HepG2 (cell line): Measurements from ENCODE around the gene INAFM2. TPM values are rescaled to one million over a fixed set of nuclear protein-coding genes. Genes with fewer than 3 reads are reported as not detected.

ENCODE experiments used
- ATAC-seq: fragments of 200-7000 bp; cut with Tn5 transposase; 3 replicates; pipeline ENCODE4 v1.9.1; 2020; ENCODE audit warnings: mild to moderate bottlenecking, moderate library complexity
- BruUV-seq: library from RNA; stranded (reverse); fragments of 400-500 nt; replicated peaks from 2 replicates; lab custom pipeline; 2021; lab: Mats Ljungman, UMichigan
- CTCF ChIA-PET: fragments of 300-600 bp; formaldehyde crosslinking; extraction: SDS; loops from one replicate; lab custom pipeline; 2021; ENCODE audit warnings: low total read pairs, inconsistent platforms, low intra/inter-chr PET ratio; lab: Yijun Ruan, JAX
- POLR2A ChIA-PET: fragments of 350-600 bp; sonication (Branson Sonifier 250); formaldehyde crosslinking; loops from one replicate; lab custom pipeline; 2020; ENCODE audit warnings: antibody characterized with exemption, inconsistent platforms; lab: Yijun Ruan, JAX
- DNase-seq: peaks from one replicate; pipeline ENCODE4 v3.0.0-alpha.2; 2015; ENCODE audit warnings: low spot score
- FAIRE-seq: peaks from 3 replicates; lab custom pipeline; 2011; peaks lifted over from hg19 to GRCh38; lab: Jason Lieb, UNC
- H2AFZ ChIP-seq: one replicate; pipeline ENCODE4 v1.6.1; 2011; ENCODE audit warnings: low read length, inconsistent platforms
- H3K27ac ChIP-seq: fragments of 300-600 bp; 3 replicates; pipeline ENCODE4 v1.8.0; 2011; ENCODE audit warnings: mixed run types, mild to moderate bottlenecking, mixed read lengths, low read length, inconsistent platforms; ENCODE audit not compliant: insufficient read depth; ENCODE audit errors: extremely low read length
- H3K27me3 ChIP-seq, 2 experiments: fragments of 200-600 bp in 1 of 2; 2 replicates in 1 of 2; 3 replicates in 1 of 2; pipeline versions ENCODE4 v1.6.0 to v1.8.0; 2011; ENCODE audit warnings: low read length in 2 of 2, mild to moderate bottlenecking in 2 of 2, moderate library complexity in 2 of 2, inconsistent platforms in 1 of 2; ENCODE audit not compliant: insufficient read depth in 2 of 2, control insufficient read depth in 1 of 2
- H3K36me3 ChIP-seq, 2 experiments: fragments of 200-600 bp in 1 of 2; replicated peaks in 1 of 2; 2 replicates in 1 of 2; 3 replicates in 1 of 2; pipeline versions ENCODE4 v1.5.1 to v1.8.0; 2011; ENCODE audit warnings: low read length in 2 of 2, inconsistent platforms in 1 of 2; ENCODE audit not compliant: insufficient read depth in 2 of 2, control insufficient read depth in 1 of 2
- H3K4me1 ChIP-seq: 2 replicates; pipeline ENCODE4 v1.5.1; 2012; ENCODE audit warnings: low read length, inconsistent platforms; ENCODE audit not compliant: insufficient read depth
- H3K4me2 ChIP-seq: 2 replicates; pipeline ENCODE4 v1.6.0; 2011; ENCODE audit warnings: low read depth, low read length, inconsistent platforms
- H3K4me3 ChIP-seq, 3 experiments: fragments of 200-600 bp in 1 of 3; sonication (generic), shearing (Covaris generic) in 1 of 3; replicated peaks in 1 of 3; 2 replicates each; pipeline ENCODE4 v1.5.1; 2011 to 2016; ENCODE audit warnings: low read length in 3 of 3, inconsistent platforms in 2 of 3, low read depth in 2 of 3, mild to moderate bottlenecking in 2 of 3, control low read depth in 1 of 3, mixed read lengths in 1 of 3; ENCODE audit not compliant: insufficient read depth in 1 of 3
- H3K79me2 ChIP-seq: one replicate; pipeline ENCODE4 v1.6.1; 2011; ENCODE audit warnings: low read length, inconsistent platforms; ENCODE audit not compliant: insufficient read depth
- H3K9ac ChIP-seq: 2 replicates; pipeline ENCODE4 v1.6.0; 2011; ENCODE audit warnings: mild to moderate bottlenecking, low read depth, low read length, inconsistent platforms; ENCODE audit not compliant: insufficient read depth
- H3K9me3 ChIP-seq: 2 replicates; pipeline ENCODE4 v1.5.1; 2012; ENCODE audit warnings: mild to moderate bottlenecking, low read length
- H4K20me1 ChIP-seq: 2 replicates; pipeline ENCODE4 v1.6.0; 2011; ENCODE audit warnings: inconsistent platforms, mild to moderate bottlenecking, low read length, moderate library complexity; ENCODE audit not compliant: insufficient read depth
- FOSL2 ChIP-seq: sonication (generic); formaldehyde crosslinking; IDR thresholded peaks from 2 replicates; pipeline ENCODE4 v1.4.0; 2020; ENCODE audit warnings: missing genetic modification reagents
- FOXK2 ChIP-seq: fragments of 450-650 bp; IDR thresholded peaks from 2 replicates; pipeline ENCODE4 v1.6.1; 2016
- GABPB1 ChIP-seq: IDR thresholded peaks from 2 replicates; pipeline ENCODE4 v1.6.1; 2016; ENCODE audit warnings: mild to moderate bottlenecking, missing genetic modification reagents, moderate library complexity, missing compliant biosample characterization
- MTA1 ChIP-seq: sonication (generic); formaldehyde crosslinking; IDR thresholded peaks from 2 replicates; pipeline ENCODE4 v1.4.0; 2020; ENCODE audit warnings: missing genetic modification reagents, mild to moderate bottlenecking, borderline replicate concordance
- ONECUT2 ChIP-seq: sonication (generic); formaldehyde crosslinking; IDR thresholded peaks from 2 replicates; pipeline ENCODE4 v1.4.0; 2020; ENCODE audit warnings: missing genetic modification reagents
- RBM39 ChIP-seq: fragments of 200-400 bp; formaldehyde crosslinking; IDR thresholded peaks from one replicate; pipeline ENCODE4 v1.6.1; 2018; ENCODE audit warnings: antibody characterized with exemption, mild to moderate bottlenecking, low read depth, low read length; ENCODE audit not compliant: poor library complexity, severe bottlenecking
- TEAD3 ChIP-seq: optimal IDR thresholded peaks from 2 replicates; pipeline ENCODE3; 2016; ENCODE audit warnings: borderline replicate concordance
- THAP11 ChIP-seq: IDR thresholded peaks from 2 replicates; pipeline ENCODE4 v1.6.1; 2016; ENCODE audit warnings: missing biosample characterization, missing genetic modification reagents
- XRCC5 ChIP-seq: fragments of 200-400 bp; formaldehyde crosslinking; optimal IDR thresholded peaks from 2 replicates; pipeline ENCODE3; 2017; ENCODE audit warnings: mild to moderate bottlenecking, low read length
- ZEB1 ChIP-seq: IDR thresholded peaks from 2 replicates; pipeline ENCODE4 v1.6.1; 2012; ENCODE audit warnings: mild to moderate bottlenecking, low read depth, inconsistent platforms; ENCODE audit not compliant: insufficient replicate concordance
- ZNF225 ChIP-seq: sonication (generic); formaldehyde crosslinking; IDR thresholded peaks from 2 replicates; pipeline ENCODE4 v1.4.0; 2020; ENCODE audit warnings: mild to moderate bottlenecking, missing genetic modification reagents
- ZNF446 ChIP-seq: sonication (generic); formaldehyde crosslinking; IDR thresholded peaks from 2 replicates; pipeline ENCODE4 v1.5.0; 2020; ENCODE audit warnings: mild to moderate bottlenecking, missing genetic modification reagents
- WGBS: methylation state at CpG from one replicate; pipeline ENCODE4 v1.1.6; 2017; ENCODE audit warnings: low lambda C conversion rate; 5-methylcytosine and 5-hydroxymethylcytosine counted together
- in situ Hi-C: cut with HindIII; loops from 2 replicates; pipeline ENCODE4 v1.10.0; 2017; ENCODE audit warnings: low pct_unique_long_range_greater_than_20kb; ENCODE audit not compliant: extremely low pct_ligation_motif_present
- intact Hi-C: fragments of 100-400 bp; cut with micrococcal nuclease; formaldehyde crosslinking; loops from one replicate; pipeline ENCODE4 v1.10.0; 2022; ENCODE audit not compliant: unreplicated experiment
- polyA plus RNA-seq, 8 experiments: library from polyadenylated mRNA; depleted of rRNA in 3 of 8; stranded (reverse) in 7 of 8; unstranded in 1 of 8; fragments of >200 nt; fragmentation: Illumina TruSeq in 4 of 8; extraction: Trizol in 4 of 8; gene quantifications; 2 replicates each; pipeline versions ENCODE4 v1.2.1 to v1.2.3, GENCODE V29; 2011 to 2016; ENCODE audit warnings: low read depth in 4 of 8, missing spikeins in 1 of 8, mixed read lengths in 1 of 8; ENCODE audit not compliant: insufficient read depth in 1 of 8
- total RNA-seq, 5 experiments: library from RNA; depleted of rRNA; stranded (reverse); fragments of >200 nt; fragmentation: Illumina TruSeq; extraction: Trizol; gene quantifications; 2 replicates each; pipeline ENCODE4 v1.2.3, GENCODE V29; 2016; ENCODE audit warnings: low read depth in 1 of 5
- TF ChIP-seq, protein P1 (sequence below): IDR thresholded peaks from 2 replicates; pipeline ENCODE4 v1.6.1; 2016; ENCODE audit warnings: low read depth, control low read depth
- TF ChIP-seq, protein P2 (sequence below): sonication (generic); formaldehyde crosslinking; IDR thresholded peaks from 2 replicates; pipeline ENCODE4 v1.8.1; 2022; ENCODE audit warnings: mild to moderate bottlenecking, missing genetic modification reagents
- TF ChIP-seq, protein P3 (sequence below): sonication (generic); formaldehyde crosslinking; IDR thresholded peaks from 2 replicates; pipeline ENCODE4 v1.5.0; 2020; ENCODE audit warnings: mild to moderate bottlenecking, missing genetic modification reagents

The INAFM2 gene
- total and polyA plus RNA-seq, 2 of the 13 experiments (the other 11 are each of a cell fraction or from before 2014, with no cell fraction given), result 5.5 to 6.5 TPM

DNA sequence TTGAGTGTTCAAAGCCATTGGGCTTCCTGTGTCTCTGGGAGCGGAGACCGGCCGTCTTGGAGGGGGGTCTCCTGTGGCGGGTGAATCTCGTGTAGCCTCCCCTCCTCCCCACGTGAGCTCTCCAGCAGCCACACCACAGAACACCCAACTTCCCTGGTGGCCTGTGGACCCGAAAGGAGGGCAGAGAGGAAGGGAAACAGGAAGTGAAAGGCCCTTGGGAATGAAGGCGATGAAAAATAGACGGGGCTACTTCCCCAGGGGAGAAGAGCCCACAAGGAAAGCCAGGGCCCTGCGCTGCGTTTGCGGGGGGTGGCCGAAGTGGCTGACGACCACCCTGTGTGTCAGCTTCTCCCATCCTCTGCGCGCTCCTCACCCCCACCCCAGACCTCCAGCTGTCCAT is 46.0 kb upstream of the INAFM2 start:
- H3K4me2 ChIP-seq, result no peak overlapping the region
- peaks cover 33% of the 10 kb centered on the region for H3K4me1 ChIP-seq
- DNase-seq (no peak), FAIRE-seq (no peak), ATAC-seq (no peak)
- 45% methylated on average over 16 of the region's 16 CpGs for WGBS
- H4K20me1 ChIP-seq, result no peaks in the 10 kb centered on the region
- H2AFZ ChIP-seq, result no peak overlapping the region
- H3K27ac ChIP-seq, result no peak overlapping the region
- peaks cover 3 to 44% of the 10 kb centered on the region in 2 experiments for H3K27me3 ChIP-seq
- ChIA-PET POLR2A (no interaction called here), CTCF (interaction anchor here (1.2 to 6.3 kb wide), 2 partner anchors 60 to 149 kb away, joined by 3 to 266 read pairs; no protein-coding TSS in a partner anchor)
- no peaks in the 10 kb centered on the region for H3K9me3 ChIP-seq
- H3K9ac ChIP-seq, result no peak overlapping the region
- no TSS peak for BruUV-seq
- H3K4me3 ChIP-seq, result no peak overlapping the region
- TF ChIP-seq FOXK2, result no peak
- no peak for TF ChIP-seq ZNF446 (CRISPR knock-in tag)
- no peak for TF ChIP-seq THAP11 (CRISPR knock-in tag)
- no peak for TF ChIP-seq RBM39
- no peak for TF ChIP-seq TEAD3 (CRISPR knock-in tag)
- no peak for TF ChIP-seq GABPB1 (CRISPR knock-in tag)
- TF ChIP-seq, protein P1, sequence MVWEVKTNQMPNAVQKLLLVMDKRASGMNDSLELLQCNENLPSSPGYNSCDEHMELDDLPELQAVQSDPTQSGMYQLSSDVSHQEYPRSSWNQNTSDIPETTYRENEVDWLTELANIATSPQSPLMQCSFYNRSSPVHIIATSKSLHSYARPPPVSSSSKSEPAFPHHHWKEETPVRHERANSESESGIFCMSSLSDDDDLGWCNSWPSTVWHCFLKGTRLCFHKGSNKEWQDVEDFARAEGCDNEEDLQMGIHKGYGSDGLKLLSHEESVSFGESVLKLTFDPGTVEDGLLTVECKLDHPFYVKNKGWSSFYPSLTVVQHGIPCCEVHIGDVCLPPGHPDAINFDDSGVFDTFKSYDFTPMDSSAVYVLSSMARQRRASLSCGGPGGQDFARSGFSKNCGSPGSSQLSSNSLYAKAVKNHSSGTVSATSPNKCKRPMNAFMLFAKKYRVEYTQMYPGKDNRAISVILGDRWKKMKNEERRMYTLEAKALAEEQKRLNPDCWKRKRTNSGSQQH (CRISPR knock-in tag), result no peak
- TF ChIP-seq ZNF225 (CRISPR knock-in tag), result no peak
- TF ChIP-seq FOSL2, result no peak
- TF ChIP-seq MTA1, result no peak
- TF ChIP-seq ZEB1, result no peak
- TF ChIP-seq XRCC5, result no peak
- no peak for TF ChIP-seq ONECUT2 (CRISPR knock-in tag)
- TF ChIP-seq, protein P2, sequence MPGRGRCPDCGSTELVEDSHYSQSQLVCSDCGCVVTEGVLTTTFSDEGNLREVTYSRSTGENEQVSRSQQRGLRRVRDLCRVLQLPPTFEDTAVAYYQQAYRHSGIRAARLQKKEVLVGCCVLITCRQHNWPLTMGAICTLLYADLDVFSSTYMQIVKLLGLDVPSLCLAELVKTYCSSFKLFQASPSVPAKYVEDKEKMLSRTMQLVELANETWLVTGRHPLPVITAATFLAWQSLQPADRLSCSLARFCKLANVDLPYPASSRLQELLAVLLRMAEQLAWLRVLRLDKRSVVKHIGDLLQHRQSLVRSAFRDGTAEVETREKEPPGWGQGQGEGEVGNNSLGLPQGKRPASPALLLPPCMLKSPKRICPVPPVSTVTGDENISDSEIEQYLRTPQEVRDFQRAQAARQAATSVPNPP (CRISPR knock-in tag), result no peak
- TF ChIP-seq, protein P3, sequence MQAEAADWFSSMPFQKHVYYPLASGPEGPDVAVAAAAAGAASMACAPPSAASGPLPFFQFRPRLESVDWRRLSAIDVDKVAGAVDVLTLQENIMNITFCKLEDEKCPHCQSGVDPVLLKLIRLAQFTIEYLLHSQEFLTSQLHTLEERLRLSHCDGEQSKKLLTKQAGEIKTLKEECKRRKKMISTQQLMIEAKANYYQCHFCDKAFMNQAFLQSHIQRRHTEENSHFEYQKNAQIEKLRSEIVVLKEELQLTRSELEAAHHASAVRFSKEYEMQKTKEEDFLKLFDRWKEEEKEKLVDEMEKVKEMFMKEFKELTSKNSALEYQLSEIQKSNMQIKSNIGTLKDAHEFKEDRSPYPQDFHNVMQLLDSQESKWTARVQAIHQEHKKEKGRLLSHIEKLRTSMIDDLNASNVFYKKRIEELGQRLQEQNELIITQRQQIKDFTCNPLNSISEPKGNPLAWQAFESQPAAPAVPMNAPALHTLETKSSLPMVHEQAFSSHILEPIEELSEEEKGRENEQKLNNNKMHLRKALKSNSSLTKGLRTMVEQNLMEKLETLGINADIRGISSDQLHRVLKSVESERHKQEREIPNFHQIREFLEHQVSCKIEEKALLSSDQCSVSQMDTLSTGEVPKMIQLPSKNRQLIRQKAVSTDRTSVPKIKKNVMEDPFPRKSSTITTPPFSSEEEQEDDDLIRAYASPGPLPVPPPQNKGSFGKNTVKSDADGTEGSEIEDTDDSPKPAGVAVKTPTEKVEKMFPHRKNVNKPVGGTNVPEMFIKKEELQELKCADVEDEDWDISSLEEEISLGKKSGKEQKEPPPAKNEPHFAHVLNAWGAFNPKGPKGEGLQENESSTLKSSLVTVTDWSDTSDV (CRISPR knock-in tag), result no peak
- in situ Hi-C loops (loop anchor here (5.0 kb wide), 1 partner anchor 35 kb away; no protein-coding TSS in a partner anchor), intact Hi-C loops (loop anchor here (10.0 kb wide), 1 partner anchor 173 kb away; the partner anchor contains the start of gene BMF)
- H3K79me2 ChIP-seq, result no peaks in the 10 kb centered on the region
- no peaks in the 10 kb centered on the region for H3K36me3 ChIP-seq
